Measurements from ENCODE around the gene AGER. TPM values are rescaled to one million over a fixed set of nuclear protein-coding genes. Genes with fewer than 3 reads are reported as not detected.

Gene AGER
- total and polyA plus RNA-seq, 9 of the 15 experiments (the other 6 are each of a cell fraction or from before 2014, with no cell fraction given) = 1.2 to 11.5 (median 4.1) TPM

- TF ChIP-seq, protein P1, sequence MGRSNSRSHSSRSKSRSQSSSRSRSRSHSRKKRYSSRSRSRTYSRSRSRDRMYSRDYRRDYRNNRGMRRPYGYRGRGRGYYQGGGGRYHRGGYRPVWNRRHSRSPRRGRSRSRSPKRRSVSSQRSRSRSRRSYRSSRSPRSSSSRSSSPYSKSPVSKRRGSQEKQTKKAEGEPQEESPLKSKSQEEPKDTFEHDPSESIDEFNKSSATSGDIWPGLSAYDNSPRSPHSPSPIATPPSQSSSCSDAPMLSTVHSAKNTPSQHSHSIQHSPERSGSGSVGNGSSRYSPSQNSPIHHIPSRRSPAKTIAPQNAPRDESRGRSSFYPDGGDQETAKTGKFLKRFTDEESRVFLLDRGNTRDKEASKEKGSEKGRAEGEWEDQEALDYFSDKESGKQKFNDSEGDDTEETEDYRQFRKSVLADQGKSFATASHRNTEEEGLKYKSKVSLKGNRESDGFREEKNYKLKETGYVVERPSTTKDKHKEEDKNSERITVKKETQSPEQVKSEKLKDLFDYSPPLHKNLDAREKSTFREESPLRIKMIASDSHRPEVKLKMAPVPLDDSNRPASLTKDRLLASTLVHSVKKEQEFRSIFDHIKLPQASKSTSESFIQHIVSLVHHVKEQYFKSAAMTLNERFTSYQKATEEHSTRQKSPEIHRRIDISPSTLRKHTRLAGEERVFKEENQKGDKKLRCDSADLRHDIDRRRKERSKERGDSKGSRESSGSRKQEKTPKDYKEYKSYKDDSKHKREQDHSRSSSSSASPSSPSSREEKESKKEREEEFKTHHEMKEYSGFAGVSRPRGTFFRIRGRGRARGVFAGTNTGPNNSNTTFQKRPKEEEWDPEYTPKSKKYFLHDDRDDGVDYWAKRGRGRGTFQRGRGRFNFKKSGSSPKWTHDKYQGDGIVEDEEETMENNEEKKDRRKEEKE (IDR thresholded peaks at IDR 0.05; ENCODE audit: borderline replicate concordance in 1 of 2, control insufficient read depth in 1 of 2, low read depth in 2 of 2, low read length in 1 of 2) = peak in 1 of 2 experiments; percentile 91; a peak in 2 of 4 replicates
- TF ChIP-seq, protein P2, sequence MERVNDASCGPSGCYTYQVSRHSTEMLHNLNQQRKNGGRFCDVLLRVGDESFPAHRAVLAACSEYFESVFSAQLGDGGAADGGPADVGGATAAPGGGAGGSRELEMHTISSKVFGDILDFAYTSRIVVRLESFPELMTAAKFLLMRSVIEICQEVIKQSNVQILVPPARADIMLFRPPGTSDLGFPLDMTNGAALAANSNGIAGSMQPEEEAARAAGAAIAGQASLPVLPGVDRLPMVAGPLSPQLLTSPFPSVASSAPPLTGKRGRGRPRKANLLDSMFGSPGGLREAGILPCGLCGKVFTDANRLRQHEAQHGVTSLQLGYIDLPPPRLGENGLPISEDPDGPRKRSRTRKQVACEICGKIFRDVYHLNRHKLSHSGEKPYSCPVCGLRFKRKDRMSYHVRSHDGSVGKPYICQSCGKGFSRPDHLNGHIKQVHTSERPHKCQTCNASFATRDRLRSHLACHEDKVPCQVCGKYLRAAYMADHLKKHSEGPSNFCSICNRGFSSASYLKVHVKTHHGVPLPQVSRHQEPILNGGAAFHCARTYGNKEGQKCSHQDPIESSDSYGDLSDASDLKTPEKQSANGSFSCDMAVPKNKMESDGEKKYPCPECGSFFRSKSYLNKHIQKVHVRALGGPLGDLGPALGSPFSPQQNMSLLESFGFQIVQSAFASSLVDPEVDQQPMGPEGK (CRISPR knock-in tag; IDR thresholded peaks at IDR 0.05; ENCODE audit: borderline replicate concordance) = no peak
- TF ChIP-seq HNRNPLL (IDR thresholded peaks at IDR 0.05; ENCODE audit: low read depth, low read length, poor library complexity, severe bottlenecking) = peak; percentile 74
- no peak for TF ChIP-seq ZBTB49 (CRISPR knock-in tag; IDR thresholded peaks at IDR 0.05; ENCODE audit: borderline replicate concordance)
- no peak for TF ChIP-seq NUFIP1 (IDR thresholded peaks at IDR 0.05; ENCODE audit: partially characterized antibody)
- no peak for TF ChIP-seq TSC22D4 (tag; IDR thresholded peaks at IDR 0.05)
- TF ChIP-seq, protein P3, sequence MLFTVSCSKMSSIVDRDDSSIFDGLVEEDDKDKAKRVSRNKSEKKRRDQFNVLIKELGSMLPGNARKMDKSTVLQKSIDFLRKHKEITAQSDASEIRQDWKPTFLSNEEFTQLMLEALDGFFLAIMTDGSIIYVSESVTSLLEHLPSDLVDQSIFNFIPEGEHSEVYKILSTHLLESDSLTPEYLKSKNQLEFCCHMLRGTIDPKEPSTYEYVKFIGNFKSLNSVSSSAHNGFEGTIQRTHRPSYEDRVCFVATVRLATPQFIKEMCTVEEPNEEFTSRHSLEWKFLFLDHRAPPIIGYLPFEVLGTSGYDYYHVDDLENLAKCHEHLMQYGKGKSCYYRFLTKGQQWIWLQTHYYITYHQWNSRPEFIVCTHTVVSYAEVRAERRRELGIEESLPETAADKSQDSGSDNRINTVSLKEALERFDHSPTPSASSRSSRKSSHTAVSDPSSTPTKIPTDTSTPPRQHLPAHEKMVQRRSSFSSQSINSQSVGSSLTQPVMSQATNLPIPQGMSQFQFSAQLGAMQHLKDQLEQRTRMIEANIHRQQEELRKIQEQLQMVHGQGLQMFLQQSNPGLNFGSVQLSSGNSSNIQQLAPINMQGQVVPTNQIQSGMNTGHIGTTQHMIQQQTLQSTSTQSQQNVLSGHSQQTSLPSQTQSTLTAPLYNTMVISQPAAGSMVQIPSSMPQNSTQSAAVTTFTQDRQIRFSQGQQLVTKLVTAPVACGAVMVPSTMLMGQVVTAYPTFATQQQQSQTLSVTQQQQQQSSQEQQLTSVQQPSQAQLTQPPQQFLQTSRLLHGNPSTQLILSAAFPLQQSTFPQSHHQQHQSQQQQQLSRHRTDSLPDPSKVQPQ (CRISPR knock-in tag; IDR thresholded peaks at IDR 0.05; ENCODE audit: borderline replicate concordance) = no peak
- TF ChIP-seq MAFF (IDR thresholded peaks at IDR 0.05; ENCODE audit: low read length) = peak; percentile 39
- no peak for TF ChIP-seq FIP1L1 (IDR thresholded peaks at IDR 0.05; ENCODE audit: low read depth, low read length, poor library complexity, severe bottlenecking)
- TF ChIP-seq CEBPG (CRISPR knock-in tag; IDR thresholded peaks at IDR 0.05) = no peak; the same call in 1 of the 2 replicates
- no peak for TF ChIP-seq CEBPG (tag; conservative IDR thresholded peaks at IDR 0.05 in 1 of 2, IDR thresholded peaks at IDR 0.05 in 1 of 2)
- no peak for TF ChIP-seq PHF21A (IDR thresholded peaks at IDR 0.05; ENCODE audit: borderline replicate concordance, low read depth)
- TF ChIP-seq RBBP5 (IDR thresholded peaks at IDR 0.05; ENCODE audit: borderline replicate concordance, insufficient read depth, low read length, poor library complexity, severe bottlenecking) = no peak
Measured at GRCh38 chr6:32153564-32154513, 30.2 kb downstream of the AGER start, which contains the start of gene PPT2 (continued).
